Activated CD4-positive, alpha-beta memory T cell treated with anti-CD3 and anti-CD28 coated beads, Interleukin-2, amount 10 ng/mL, durations not matched to agents 7 days and 5 days (primary cell): ENCODE measurements around the gene TPK1. TPM values are rescaled to one million over a fixed set of nuclear protein-coding genes. Genes with fewer than 3 reads are reported as not detected.

Experiments used
- CTCF ChIA-PET: fragments of 350-600 bp; sonication (Branson Sonifier 250); formaldehyde crosslinking; loops from one replicate; lab custom pipeline; 2021; ENCODE audit warnings: antibody characterized with exemption, inconsistent platforms; lab: Charles Lee
- POLR2A ChIA-PET: fragments of 350-600 bp; sonication (Branson Sonifier 250); formaldehyde crosslinking; loops from one replicate; lab custom pipeline; 2021; ENCODE audit warnings: antibody characterized with exemption; lab: Charles Lee
- DNase-seq: peaks from one replicate; pipeline ENCODE4 v3.0.0-alpha.2; 2020
- H3K27ac Mint-ChIP-seq: one replicate; pipeline ENCODE4 v1.8.0; 2021; ENCODE audit warnings: mild to moderate bottlenecking, mixed read lengths
- H3K27me3 Mint-ChIP-seq: one replicate; pipeline ENCODE4 v1.8.0; 2021; ENCODE audit warnings: mixed read lengths
- H3K36me3 Mint-ChIP-seq: one replicate; pipeline ENCODE4 v1.8.0; 2021; ENCODE audit warnings: low read depth, mixed read lengths
- H3K4me1 Mint-ChIP-seq: one replicate; pipeline ENCODE4 v1.8.0; 2021; ENCODE audit warnings: mixed read lengths
- H3K4me3 Mint-ChIP-seq: one replicate; pipeline ENCODE4 v1.8.0; 2021; ENCODE audit warnings: mild to moderate bottlenecking, mixed read lengths
- H3K9me3 Mint-ChIP-seq: one replicate; pipeline ENCODE4 v1.8.0; 2021; ENCODE audit warnings: mixed read lengths
- total RNA-seq, 2 experiments: library from RNA; stranded (reverse); gene quantifications; one replicate each; pipeline ENCODE4 v1.2.3, GENCODE V29; 2021

The TPK1 gene
- total RNA-seq, 2 experiments from 2014 or later: 16.7 to 18.5 TPM

GRCh38 chr7:144674550-144674949 lies 161.3 kb downstream of the TPK1 start:
- ChIA-PET CTCF (interaction anchor here (0.6 kb wide), 1 partner anchor 9 kb away, joined by 3 read pairs; no protein-coding TSS in a partner anchor), POLR2A (no interaction called here)
- Mint-ChIP-seq H3K4me1 (no peaks in the 10 kb centered on the region), H3K36me3 (no peaks in the 10 kb centered on the region), H3K9me3 (no peaks in the 10 kb centered on the region), H3K27me3 (no peaks in the 10 kb centered on the region), H3K27ac (no peak overlapping the region), H3K4me3 (no peak overlapping the region)
- DNase-seq: no peak

- DNase-seq: no peak
Observed at GRCh38 chr7:144672869-144673268, 163.0 kb downstream of the TPK1 start.

GRCh38 chr7:144671429-144671828 lies 164.4 kb downstream of the TPK1 start:
- H3K27me3 Mint-ChIP-seq: no peaks in the 10 kb centered on the region
- no peak overlapping the region for H3K27ac Mint-ChIP-seq
- H3K4me3 Mint-ChIP-seq: no peak overlapping the region
- ChIA-PET CTCF (no interaction called here), POLR2A (no interaction called here)
- no peaks in the 10 kb centered on the region for H3K36me3 Mint-ChIP-seq
- no peaks in the 10 kb centered on the region for H3K4me1 Mint-ChIP-seq
- H3K9me3 Mint-ChIP-seq: no peaks in the 10 kb centered on the region
- no peak for DNase-seq

More at GRCh38 chr7:144672869-144673268, 163.0 kb downstream of the TPK1 start:
- CTCF ChIA-PET: no interaction called here
- H3K27ac Mint-ChIP-seq: no peak overlapping the region
- POLR2A ChIA-PET: no interaction called here
- H3K36me3 Mint-ChIP-seq: no peaks in the 10 kb centered on the region
- H3K4me1 Mint-ChIP-seq: no peaks in the 10 kb centered on the region
- H3K4me3 Mint-ChIP-seq: no peak overlapping the region
- H3K9me3 Mint-ChIP-seq: no peaks in the 10 kb centered on the region
- H3K27me3 Mint-ChIP-seq: no peaks in the 10 kb centered on the region

GRCh38 chr7:144670218-144670617 lies 165.6 kb downstream of the TPK1 start:
- Mint-ChIP-seq H3K4me3 (no peak overlapping the region), H3K4me1 (no peaks in the 10 kb centered on the region), H3K27me3 (no peaks in the 10 kb centered on the region), H3K9me3 (no peaks in the 10 kb centered on the region), H3K36me3 (no peaks in the 10 kb centered on the region), H3K27ac (no peak overlapping the region)
- POLR2A ChIA-PET: no interaction called here
- DNase-seq: no peak
- CTCF ChIA-PET: interaction anchor here (0.6 to 1.4 kb wide), 4 partner anchors 12 to 205 kb away, joined by 3 to 5 read pairs (median 3); no protein-coding TSS in a partner anchor

- POLR2A ChIA-PET: no interaction called here
- DNase-seq: no peak
Observed at GRCh38 chr7:144668503-144668902, 167.3 kb downstream of the TPK1 start.

GRCh38 chr7:144665689-144666381 lies 170.0 kb downstream of the TPK1 start:
- DNase-seq: no peak
- ChIA-PET CTCF (no interaction called here), POLR2A (no interaction called here)
- H3K9me3 Mint-ChIP-seq: no peaks in the 10 kb centered on the region
- no peak overlapping the region for H3K27ac Mint-ChIP-seq
- H3K4me1 Mint-ChIP-seq: no peaks in the 10 kb centered on the region
- H3K4me3 Mint-ChIP-seq: no peak overlapping the region
- H3K36me3 Mint-ChIP-seq: no peaks in the 10 kb centered on the region
- H3K27me3 Mint-ChIP-seq: no peaks in the 10 kb centered on the region

More at GRCh38 chr7:144668503-144668902, 167.3 kb downstream of the TPK1 start:
- Mint-ChIP-seq H3K27me3 (no peaks in the 10 kb centered on the region), H3K4me3 (no peak overlapping the region), H3K27ac (no peak overlapping the region), H3K36me3 (no peaks in the 10 kb centered on the region), H3K4me1 (no peaks in the 10 kb centered on the region), H3K9me3 (no peaks in the 10 kb centered on the region)
- CTCF ChIA-PET: no interaction called here

- Mint-ChIP-seq H3K4me3 (no peak overlapping the region), H3K9me3 (no peaks in the 10 kb centered on the region), H3K36me3 (no peaks in the 10 kb centered on the region), H3K27me3 (no peaks in the 10 kb centered on the region), H3K27ac (no peak overlapping the region), H3K4me1 (no peaks in the 10 kb centered on the region)
- no peak for DNase-seq
- ChIA-PET CTCF (no interaction called here), POLR2A (no interaction called here)
Observed at GRCh38 chr7:144659211-144659610, 176.6 kb downstream of the TPK1 start.

- H3K4me1 Mint-ChIP-seq: peaks cover 7% of the 10 kb centered on the region
- ChIA-PET CTCF (no interaction called here), POLR2A (no interaction called here)
- no peaks in the 10 kb centered on the region for H3K27me3 Mint-ChIP-seq
- no peak overlapping the region for H3K27ac Mint-ChIP-seq
- DNase-seq: no peak
- H3K4me3 Mint-ChIP-seq: no peak overlapping the region
- H3K9me3 Mint-ChIP-seq: no peaks in the 10 kb centered on the region
- H3K36me3 Mint-ChIP-seq: no peaks in the 10 kb centered on the region
Observed at GRCh38 chr7:144656965-144657517, 178.8 kb downstream of the TPK1 start.

GRCh38 chr7:144653449-144653848 lies 182.4 kb downstream of the TPK1 start:
- POLR2A ChIA-PET: no interaction called here
- no peak overlapping the region for H3K4me3 Mint-ChIP-seq
- no peaks in the 10 kb centered on the region for H3K27me3 Mint-ChIP-seq
- DNase-seq: no peak
- CTCF ChIA-PET: no interaction called here
- H3K4me1 Mint-ChIP-seq: peaks cover 9% of the 10 kb centered on the region
- H3K27ac Mint-ChIP-seq: no peak overlapping the region
- peaks cover 10% of the 10 kb centered on the region for H3K9me3 Mint-ChIP-seq
- peaks cover 5% of the 10 kb centered on the region for H3K36me3 Mint-ChIP-seq

GRCh38 chr7:144650439-144650838 lies 185.4 kb downstream of the TPK1 start:
- DNase-seq: no peak
- H3K36me3 Mint-ChIP-seq: peaks cover 14% of the 10 kb centered on the region
- ChIA-PET POLR2A (no interaction called here), CTCF (no interaction called here)
- peaks cover 9% of the 10 kb centered on the region for H3K4me1 Mint-ChIP-seq
- H3K27ac Mint-ChIP-seq: no peak overlapping the region
- H3K9me3 Mint-ChIP-seq: peaks cover 14% of the 10 kb centered on the region
- no peak overlapping the region for H3K4me3 Mint-ChIP-seq
- no peaks in the 10 kb centered on the region for H3K27me3 Mint-ChIP-seq

- ChIA-PET CTCF (no interaction called here), POLR2A (no interaction called here)
- peaks cover 9% of the 10 kb centered on the region for H3K4me1 Mint-ChIP-seq
- DNase-seq: no peak
- H3K27ac Mint-ChIP-seq: no peak overlapping the region
- H3K9me3 Mint-ChIP-seq: peaks cover 14% of the 10 kb centered on the region
- peaks cover 14% of the 10 kb centered on the region for H3K36me3 Mint-ChIP-seq
- H3K4me3 Mint-ChIP-seq: no peak overlapping the region
- H3K27me3 Mint-ChIP-seq: no peaks in the 10 kb centered on the region
Observed at GRCh38 chr7:144649120-144649519, 186.7 kb downstream of the TPK1 start.

- ChIA-PET CTCF (no interaction called here), POLR2A (no interaction called here)
- H3K36me3 Mint-ChIP-seq: no peaks in the 10 kb centered on the region
- no peaks in the 10 kb centered on the region for H3K4me1 Mint-ChIP-seq
- no peak overlapping the region for H3K27ac Mint-ChIP-seq
- H3K9me3 Mint-ChIP-seq: no peaks in the 10 kb centered on the region
- no peak for DNase-seq
- no peaks in the 10 kb centered on the region for H3K27me3 Mint-ChIP-seq
- H3K4me3 Mint-ChIP-seq: no peak overlapping the region
Observed at GRCh38 chr7:144641389-144642044, 194.3 kb downstream of the TPK1 start.

- POLR2A ChIA-PET: no interaction called here
- CTCF ChIA-PET: no interaction called here
- peaks cover 1% of the 10 kb centered on the region for H3K9me3 Mint-ChIP-seq
Observed at GRCh38 chr7:144632724-144633123, 203.1 kb downstream of the TPK1 start.

More at GRCh38 chr7:144632724-144633123, 203.1 kb downstream of the TPK1 start:
- no peaks in the 10 kb centered on the region for H3K27me3 Mint-ChIP-seq
- H3K4me1 Mint-ChIP-seq: no peaks in the 10 kb centered on the region
- no peak overlapping the region for H3K27ac Mint-ChIP-seq
- H3K4me3 Mint-ChIP-seq: no peak overlapping the region
- no peak for DNase-seq
- H3K36me3 Mint-ChIP-seq: no peaks in the 10 kb centered on the region
